ENCODE measurements around the gene NFAT5. TPM values are rescaled to one million over a fixed set of nuclear protein-coding genes. Genes with fewer than 3 reads are reported as not detected.
A peak's percentile ranks its signal among the peaks of the same experiment; 100 is the strongest.

The NFAT5 gene
- total RNA-seq, 1 experiment from 2014 or later, result 21.0 TPM

DNA sequence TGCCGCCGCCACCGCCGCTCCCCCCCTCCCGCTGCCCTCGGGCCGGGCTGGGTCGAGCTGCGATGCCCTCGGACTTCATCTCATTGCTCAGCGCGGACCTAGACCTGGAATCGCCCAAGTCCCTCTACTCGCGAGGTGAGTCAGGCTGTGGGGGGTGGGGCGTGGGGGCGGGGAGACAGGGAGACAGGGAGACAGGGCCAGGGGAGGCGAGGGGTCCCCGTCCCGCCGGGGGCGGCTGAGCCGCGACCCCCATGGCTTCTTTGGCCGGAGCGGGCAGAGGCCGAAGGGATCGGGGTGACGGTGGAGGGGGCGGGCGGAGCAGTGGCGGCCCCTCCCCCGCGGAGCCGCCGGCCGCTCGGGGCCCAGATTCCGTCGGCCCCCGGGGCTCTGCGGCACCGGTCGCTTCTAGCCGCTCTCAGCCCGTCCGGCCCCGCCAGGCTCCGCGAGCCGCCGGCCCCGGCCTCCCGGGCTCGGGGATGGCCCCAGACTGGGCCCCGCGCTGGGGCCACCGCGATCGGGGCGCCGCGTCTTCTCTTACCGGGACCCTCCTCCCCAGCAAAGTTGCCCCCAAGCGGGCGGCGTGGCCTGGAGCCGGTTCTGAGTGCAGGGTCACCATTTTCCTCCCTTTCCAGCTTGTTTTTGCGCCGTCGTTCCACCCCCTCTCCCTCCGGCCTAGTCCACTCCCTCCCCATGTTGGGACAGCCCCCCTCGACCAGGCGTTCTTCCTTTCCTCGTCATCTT is 644 bp downstream of the NFAT5 start:
- Mint-ChIP-seq H3K27me3 (ENCODE audit: low read depth) (no peaks in the 10 kb centered on the region), H3K27ac (peak overlapping the region; percentile 95 to 99 (median 96)), H3K4me1 (peaks cover 36 to 37% of the 10 kb centered on the region in 2 experiments), H3K4me3 (peak overlapping the region; percentile 90 to 99), H3K9me3 (no peaks in the 10 kb centered on the region; a peak in 1 of 5 replicates), H3K36me3 (ENCODE audit: insufficient read depth in 1 of 3, low read depth in 3 of 3) (peaks cover 0 to 5% (median 0%) of the 10 kb centered on the region in 3 experiments; a peak in 2 of 7 replicates)
- Histone ChIP-seq H3K23ac (ENCODE audit: insufficient read length, low read depth, low read length) (no peak overlapping the region), H3K4me1 (ENCODE audit: insufficient read depth, low read length) (peaks cover 4% of the 10 kb centered on the region; the same call in 1 of the 2 replicates), H3K79me2 (ENCODE audit: insufficient read depth, low read length) (peaks cover 10% of the 10 kb centered on the region; the same call in 1 of the 2 replicates), H2AK5ac (ENCODE audit: insufficient read length, low read length) (no peak overlapping the region), H3K4ac (ENCODE audit: low read depth, low read length) (no peak overlapping the region), H2BK15ac (ENCODE audit: low read depth, low read length) (no peak overlapping the region), H3K18ac (ENCODE audit: insufficient read length, low read depth, low read length) (peak overlapping the region; percentile 79), H3T11ph (ENCODE audit: low read length) (no peak overlapping the region), H4K20me1 (ENCODE audit: control insufficient read depth, insufficient read depth, insufficient read length) (no peaks in the 10 kb centered on the region), H3K56ac (ENCODE audit: insufficient read length, low read depth, low read length) (no peak overlapping the region), H3K27me3 (ENCODE audit: insufficient read depth, low read length) (no peaks in the 10 kb centered on the region), H3K9me3 (ENCODE audit: control insufficient read depth, low read depth, low read length) (no peaks in the 10 kb centered on the region), H3K14ac (ENCODE audit: insufficient read depth, low read length) (peak overlapping the region; percentile 91), H2AFZ (ENCODE audit: low read length) (no peak overlapping the region), H3K9ac (ENCODE audit: extremely low read depth, insufficient read length, low read length) (peak overlapping the region; percentile 87), H2BK5ac (ENCODE audit: insufficient read length, low read length) (no peak overlapping the region), H3K4me2 (ENCODE audit: insufficient read depth, insufficient read length, low read length) (peak overlapping the region; percentile 86), H4K5ac (ENCODE audit: insufficient read length, low read depth, low read length) (no peak overlapping the region), H2BK120ac (ENCODE audit: low read depth, low read length, poor library complexity, severe bottlenecking) (no peak overlapping the region), H4K91ac (ENCODE audit: insufficient read length, low read depth, low read length) (no peak overlapping the region), H2BK12ac (ENCODE audit: insufficient read length, low read depth, low read length) (no peak overlapping the region), H2BK20ac (ENCODE audit: low read depth, low read length, poor library complexity, severe bottlenecking) (no peak overlapping the region), H3K27ac (ENCODE audit: insufficient read length, low read depth, low read length) (peak overlapping the region; percentile 30), H4K8ac (replicated peaks; ENCODE audit: insufficient read length, low read depth, low read length) (no peak overlapping the region), H3K79me1 (ENCODE audit: insufficient read depth, low read depth, low read length, poor library complexity, severe bottlenecking) (no peaks in the 10 kb centered on the region), H3K23me2 (ENCODE audit: insufficient read length, low read depth, low read length, poor library complexity, severe bottlenecking) (peaks cover 17% of the 10 kb centered on the region)
- TF ChIP-seq, protein P1, sequence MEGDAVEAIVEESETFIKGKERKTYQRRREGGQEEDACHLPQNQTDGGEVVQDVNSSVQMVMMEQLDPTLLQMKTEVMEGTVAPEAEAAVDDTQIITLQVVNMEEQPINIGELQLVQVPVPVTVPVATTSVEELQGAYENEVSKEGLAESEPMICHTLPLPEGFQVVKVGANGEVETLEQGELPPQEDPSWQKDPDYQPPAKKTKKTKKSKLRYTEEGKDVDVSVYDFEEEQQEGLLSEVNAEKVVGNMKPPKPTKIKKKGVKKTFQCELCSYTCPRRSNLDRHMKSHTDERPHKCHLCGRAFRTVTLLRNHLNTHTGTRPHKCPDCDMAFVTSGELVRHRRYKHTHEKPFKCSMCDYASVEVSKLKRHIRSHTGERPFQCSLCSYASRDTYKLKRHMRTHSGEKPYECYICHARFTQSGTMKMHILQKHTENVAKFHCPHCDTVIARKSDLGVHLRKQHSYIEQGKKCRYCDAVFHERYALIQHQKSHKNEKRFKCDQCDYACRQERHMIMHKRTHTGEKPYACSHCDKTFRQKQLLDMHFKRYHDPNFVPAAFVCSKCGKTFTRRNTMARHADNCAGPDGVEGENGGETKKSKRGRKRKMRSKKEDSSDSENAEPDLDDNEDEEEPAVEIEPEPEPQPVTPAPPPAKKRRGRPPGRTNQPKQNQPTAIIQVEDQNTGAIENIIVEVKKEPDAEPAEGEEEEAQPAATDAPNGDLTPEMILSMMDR (conservative IDR thresholded peaks at IDR 0.05), result no peak
- WGBS (ENCODE audit: extremely low coverage, insufficient read length, low lambda C conversion rate), result no CpG with 5 or more reads among the region's 75 CpGs
- peak; percentile 67 for DNase-seq

All from H9 (cell line).